ENCODE data around the gene TMEM273.

The TMEM273 gene

GRCh38 chr10:49218480-49218879, 30.3 kb upstream of the TMEM273 start:
- ATAC-seq: no peak
- TF ChIP-seq TCF4 (CRISPR knock-in tag; IDR thresholded peaks at IDR 0.05; ENCODE audit: borderline replicate concordance) (no peak), TOX (CRISPR knock-in tag; IDR thresholded peaks at IDR 0.05; ENCODE audit: borderline replicate concordance) (no peak), ZFP30 (CRISPR knock-in tag; IDR thresholded peaks at IDR 0.05) (no peak), CSDC2 (CRISPR knock-in tag; IDR thresholded peaks at IDR 0.05) (no peak), PPARA (CRISPR knock-in tag; IDR thresholded peaks at IDR 0.05; ENCODE audit: borderline replicate concordance) (no peak), ZFP3 (CRISPR knock-in tag; IDR thresholded peaks at IDR 0.05) (no peak), PATZ1 (CRISPR knock-in tag; IDR thresholded peaks at IDR 0.05; ENCODE audit: borderline replicate concordance) (no peak), ZNF70 (CRISPR knock-in tag; IDR thresholded peaks at IDR 0.05) (no peak), OSR1 (CRISPR knock-in tag; IDR thresholded peaks at IDR 0.05) (no peak), BACH2 (CRISPR knock-in tag; IDR thresholded peaks at IDR 0.05; ENCODE audit: borderline replicate concordance) (no peak), CREB5 (CRISPR knock-in tag; IDR thresholded peaks at IDR 0.05; ENCODE audit: low read depth) (no peak), ZC3H10 (CRISPR knock-in tag; IDR thresholded peaks at IDR 0.05) (no peak), ZNF565 (CRISPR knock-in tag; conservative IDR thresholded peaks at IDR 0.05; ENCODE audit: low read depth) (no peak), RARB (CRISPR knock-in tag; IDR thresholded peaks at IDR 0.05) (no peak), ESRRG (CRISPR knock-in tag; IDR thresholded peaks at IDR 0.05) (no peak), SNAI2 (CRISPR knock-in tag; IDR thresholded peaks at IDR 0.05) (no peak), ISL1 (CRISPR knock-in tag; IDR thresholded peaks at IDR 0.05) (no peak), CSRNP3 (CRISPR knock-in tag; IDR thresholded peaks at IDR 0.05) (no peak)
- TF ChIP-seq, protein P1, sequence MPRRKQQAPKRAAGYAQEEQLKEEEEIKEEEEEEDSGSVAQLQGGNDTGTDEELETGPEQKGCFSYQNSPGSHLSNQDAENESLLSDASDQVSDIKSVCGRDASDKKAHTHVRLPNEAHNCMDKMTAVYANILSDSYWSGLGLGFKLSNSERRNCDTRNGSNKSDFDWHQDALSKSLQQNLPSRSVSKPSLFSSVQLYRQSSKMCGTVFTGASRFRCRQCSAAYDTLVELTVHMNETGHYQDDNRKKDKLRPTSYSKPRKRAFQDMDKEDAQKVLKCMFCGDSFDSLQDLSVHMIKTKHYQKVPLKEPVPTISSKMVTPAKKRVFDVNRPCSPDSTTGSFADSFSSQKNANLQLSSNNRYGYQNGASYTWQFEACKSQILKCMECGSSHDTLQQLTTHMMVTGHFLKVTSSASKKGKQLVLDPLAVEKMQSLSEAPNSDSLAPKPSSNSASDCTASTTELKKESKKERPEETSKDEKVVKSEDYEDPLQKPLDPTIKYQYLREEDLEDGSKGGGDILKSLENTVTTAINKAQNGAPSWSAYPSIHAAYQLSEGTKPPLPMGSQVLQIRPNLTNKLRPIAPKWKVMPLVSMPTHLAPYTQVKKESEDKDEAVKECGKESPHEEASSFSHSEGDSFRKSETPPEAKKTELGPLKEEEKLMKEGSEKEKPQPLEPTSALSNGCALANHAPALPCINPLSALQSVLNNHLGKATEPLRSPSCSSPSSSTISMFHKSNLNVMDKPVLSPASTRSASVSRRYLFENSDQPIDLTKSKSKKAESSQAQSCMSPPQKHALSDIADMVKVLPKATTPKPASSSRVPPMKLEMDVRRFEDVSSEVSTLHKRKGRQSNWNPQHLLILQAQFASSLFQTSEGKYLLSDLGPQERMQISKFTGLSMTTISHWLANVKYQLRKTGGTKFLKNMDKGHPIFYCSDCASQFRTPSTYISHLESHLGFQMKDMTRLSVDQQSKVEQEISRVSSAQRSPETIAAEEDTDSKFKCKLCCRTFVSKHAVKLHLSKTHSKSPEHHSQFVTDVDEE (CRISPR knock-in tag; IDR thresholded peaks at IDR 0.05): no peak
- TF ChIP-seq, protein P2, sequence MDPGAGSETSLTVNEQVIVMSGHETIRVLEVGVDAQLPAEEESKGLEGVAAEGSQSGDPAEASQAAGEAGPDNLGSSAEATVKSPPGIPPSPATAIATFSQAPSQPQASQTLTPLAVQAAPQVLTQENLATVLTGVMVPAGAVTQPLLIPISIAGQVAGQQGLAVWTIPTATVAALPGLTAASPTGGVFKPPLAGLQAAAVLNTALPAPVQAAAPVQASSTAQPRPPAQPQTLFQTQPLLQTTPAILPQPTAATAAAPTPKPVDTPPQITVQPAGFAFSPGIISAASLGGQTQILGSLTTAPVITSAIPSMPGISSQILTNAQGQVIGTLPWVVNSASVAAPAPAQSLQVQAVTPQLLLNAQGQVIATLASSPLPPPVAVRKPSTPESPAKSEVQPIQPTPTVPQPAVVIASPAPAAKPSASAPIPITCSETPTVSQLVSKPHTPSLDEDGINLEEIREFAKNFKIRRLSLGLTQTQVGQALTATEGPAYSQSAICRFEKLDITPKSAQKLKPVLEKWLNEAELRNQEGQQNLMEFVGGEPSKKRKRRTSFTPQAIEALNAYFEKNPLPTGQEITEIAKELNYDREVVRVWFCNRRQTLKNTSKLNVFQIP (CRISPR knock-in tag; IDR thresholded peaks at IDR 0.05; ENCODE audit: borderline replicate concordance, low read depth): no peak

DNA sequence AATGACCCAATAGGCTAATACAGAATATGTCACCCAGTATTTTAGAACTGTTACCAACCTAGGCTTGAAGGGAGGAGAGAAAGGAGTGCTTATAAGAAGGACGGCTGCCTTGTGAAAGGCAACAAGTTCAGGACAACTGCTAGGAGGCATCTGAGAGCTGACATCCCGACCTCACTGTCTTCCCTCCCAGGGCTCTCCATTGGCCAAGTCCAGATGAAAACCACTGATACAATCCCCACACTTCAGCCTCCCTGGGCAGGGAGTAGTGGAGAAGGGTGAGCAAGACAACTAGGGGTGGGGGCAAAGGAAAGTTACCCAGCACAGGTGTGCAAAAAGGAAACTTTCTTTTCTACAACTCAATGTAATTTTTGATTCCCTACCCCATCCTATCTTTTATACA, 29.5 kb upstream of the TMEM273 start:
- ATAC-seq: no peak
- TF ChIP-seq, protein P1 (CRISPR knock-in tag; IDR thresholded peaks at IDR 0.05): no peak
- TF ChIP-seq TCF4 (CRISPR knock-in tag; IDR thresholded peaks at IDR 0.05; ENCODE audit: borderline replicate concordance): no peak

All from SK-N-SH treated with all-trans-retinoic acid at 6 μM for 48 hours (cell line).